HG03457 (cell line): ENCODE measurements around the gene ZNF831.

Experiments used
- ATAC-seq: cut with Tn5 transposase; IDR thresholded peaks from one replicate; pipeline ENCODE4 v1.9.1; 2021; ENCODE audit warnings: moderate number of reproducible peaks; ENCODE audit not compliant: unreplicated experiment

ZNF831 gene

DNA sequence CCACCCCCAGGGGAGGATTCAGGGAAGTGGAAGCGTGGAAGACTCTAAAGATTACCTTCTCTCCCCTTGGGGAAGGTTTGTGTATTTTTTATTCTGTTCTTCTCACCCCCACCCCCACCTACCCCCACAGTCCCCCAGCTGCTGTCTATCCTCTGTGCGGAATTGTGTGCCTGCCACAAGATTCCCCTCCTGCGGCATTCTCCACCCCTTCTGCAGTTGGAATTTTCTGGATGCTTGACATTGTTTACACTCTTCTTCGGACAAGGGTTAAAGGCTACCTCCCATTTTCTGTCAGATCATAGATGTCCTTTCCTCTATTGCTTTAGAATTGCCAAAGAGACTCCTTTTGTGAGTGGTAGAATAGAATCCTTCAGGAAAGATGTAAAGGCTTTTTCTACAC lies 76.4 kb downstream of the ZNF831 start:
- ATAC-seq, result no peak

DNA sequence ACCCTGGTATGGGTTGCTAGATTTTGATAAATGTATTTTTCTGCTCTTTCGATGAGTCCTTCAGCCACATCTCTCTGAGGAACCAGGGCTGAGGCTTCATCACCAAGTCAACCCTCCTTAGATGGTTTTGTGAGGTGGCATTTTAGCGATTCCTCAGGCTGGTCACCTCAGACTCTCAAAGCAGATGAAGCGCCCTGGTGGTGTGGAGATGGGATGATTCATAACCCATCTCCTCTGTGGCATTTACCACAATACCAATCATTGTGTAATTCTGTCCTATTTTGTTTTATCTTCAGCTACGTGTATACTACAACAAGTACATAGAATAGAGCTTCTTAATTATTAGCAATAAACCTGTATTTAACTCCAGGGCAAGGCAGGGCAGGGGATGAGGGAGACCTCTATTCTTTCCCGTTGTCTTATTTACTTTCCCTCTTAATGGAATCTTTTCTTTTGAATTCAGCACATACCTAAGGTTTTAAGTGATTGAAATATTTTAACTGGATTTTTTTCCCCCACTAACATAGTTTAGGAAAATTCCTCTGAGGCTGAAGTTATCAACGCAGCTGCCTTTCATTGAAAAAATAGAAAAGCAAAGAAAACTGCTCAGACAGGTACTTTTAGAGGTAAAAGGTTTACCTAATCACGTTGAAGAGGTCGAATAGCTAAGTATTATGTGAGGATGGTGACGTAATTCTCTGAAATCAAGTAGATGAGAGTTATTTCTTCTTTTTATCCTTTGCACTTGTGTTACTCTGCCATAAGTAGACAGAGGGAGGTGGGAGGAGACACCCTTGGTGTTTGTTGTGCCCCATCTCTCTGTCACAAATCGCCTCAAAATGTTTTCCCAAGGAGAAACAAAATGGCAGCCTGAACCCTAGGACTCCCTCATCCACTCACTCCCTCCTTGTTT lies 79.3 kb downstream of the ZNF831 start:
- ATAC-seq, result no peak

DNA sequence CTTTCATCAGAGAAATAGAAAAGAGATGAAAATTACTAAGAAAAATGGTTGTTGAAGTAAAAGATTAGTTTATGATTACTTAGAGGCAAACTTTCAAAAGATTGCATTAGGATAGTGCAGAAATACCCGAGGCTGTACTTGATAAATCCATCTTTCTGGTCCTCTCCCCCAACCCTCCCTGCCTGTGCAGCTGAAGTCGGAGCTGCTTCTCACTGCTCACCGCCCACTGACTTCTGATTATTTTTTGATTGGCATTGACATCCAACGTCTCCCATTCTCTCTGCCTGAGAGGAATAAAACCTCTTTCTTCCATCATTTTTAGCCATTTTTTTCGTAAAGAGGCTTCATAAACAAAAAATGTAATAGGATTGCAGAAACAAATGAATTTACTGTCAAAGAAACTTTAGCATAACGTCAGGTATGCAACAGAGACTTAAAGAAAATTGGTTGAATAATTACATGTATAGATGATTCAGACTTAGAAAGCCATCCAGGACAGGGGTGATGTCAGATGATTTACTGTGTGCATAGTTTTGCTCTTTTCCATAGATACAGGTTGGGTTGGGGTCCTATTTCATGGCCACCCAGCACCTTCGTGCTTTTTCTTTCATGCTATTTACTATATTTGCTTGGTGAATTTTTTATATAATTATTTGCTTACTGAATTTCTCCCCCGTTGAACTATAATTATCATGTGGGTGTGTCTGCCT lies 83.2 kb downstream of the ZNF831 start:
- no peak for ATAC-seq

DNA sequence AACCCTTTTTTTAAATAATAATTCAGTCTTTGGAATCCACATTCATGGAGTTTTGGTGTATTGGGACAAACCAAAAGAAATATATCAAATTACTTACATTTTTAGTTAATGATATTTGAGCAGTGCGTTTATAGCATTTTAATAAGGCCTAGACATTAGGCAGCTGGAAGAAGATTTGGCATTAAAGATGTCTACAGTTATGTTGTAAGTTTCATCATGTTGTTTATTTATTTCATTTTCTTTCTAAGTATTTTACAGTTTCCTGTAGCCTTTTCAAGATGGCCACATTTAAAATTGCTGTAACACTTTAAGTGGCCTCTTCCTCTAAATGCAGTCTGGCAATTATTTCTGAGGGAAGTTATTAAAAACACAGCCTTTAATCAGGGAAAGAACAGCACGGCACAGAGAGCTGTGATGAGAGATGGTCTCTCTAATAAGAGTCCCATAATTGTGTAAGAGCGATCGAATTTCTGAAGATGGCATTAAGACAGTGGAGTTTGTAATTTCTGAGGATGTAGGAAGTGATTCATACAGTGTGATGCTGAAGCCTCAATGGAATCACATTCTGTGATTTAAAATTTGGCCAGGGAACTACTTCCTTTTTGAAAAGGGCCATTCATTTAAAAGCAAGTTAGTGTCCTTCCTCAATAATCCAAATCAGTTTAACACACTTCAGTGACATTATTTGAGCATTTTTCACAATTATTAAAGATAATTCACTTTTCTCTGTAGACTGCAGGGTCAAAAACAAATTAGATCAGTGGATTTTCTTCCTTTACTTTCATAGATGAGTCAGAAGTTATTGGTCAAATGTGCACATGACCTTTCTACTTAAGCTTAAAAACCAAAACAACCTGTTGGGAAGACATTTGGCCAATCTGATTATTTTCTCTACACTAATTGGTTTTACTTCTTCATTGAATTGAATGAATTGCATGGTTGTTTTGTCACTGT lies 84.4 kb downstream of the ZNF831 start:
- ATAC-seq, result no peak

DNA sequence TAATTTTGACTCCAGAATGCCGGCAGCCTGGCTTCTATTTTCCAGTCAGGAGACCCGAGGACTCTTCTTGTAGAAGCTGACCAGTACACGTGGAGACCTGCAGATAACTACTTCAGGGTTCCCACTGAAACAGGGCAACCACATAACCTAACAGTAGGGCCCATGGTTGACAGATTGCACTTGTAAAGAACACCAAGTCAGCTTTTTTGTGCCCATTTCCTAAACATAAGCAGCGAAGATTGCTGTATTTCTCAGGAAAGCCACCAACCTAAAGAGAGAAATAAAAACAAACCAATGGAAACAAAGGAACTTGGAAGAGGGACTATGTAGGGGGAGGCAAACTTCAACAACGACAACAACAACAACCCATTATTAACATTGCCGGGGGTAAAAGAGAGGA lies 86.7 kb downstream of the ZNF831 start:
- ATAC-seq, result no peak

DNA sequence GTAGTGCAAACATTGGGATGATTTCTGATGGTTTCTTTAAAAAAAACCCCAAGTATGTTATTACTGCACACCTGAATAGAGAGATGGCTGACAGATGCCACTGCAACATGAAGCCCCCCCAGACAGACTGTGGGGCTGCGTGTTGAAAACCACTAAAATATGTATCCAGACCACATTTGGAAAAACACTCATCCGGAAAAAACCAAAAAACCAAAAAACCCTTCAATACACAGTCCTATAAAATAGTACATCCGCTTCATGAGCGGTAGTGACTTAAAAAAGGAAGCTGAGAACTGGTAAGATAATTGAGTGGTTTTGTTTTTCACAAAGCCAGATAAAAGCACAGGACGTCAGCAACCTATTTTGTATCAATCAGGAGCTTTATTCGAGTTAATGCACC lies 89.7 kb downstream of the ZNF831 start:
- ATAC-seq, result no peak

DNA sequence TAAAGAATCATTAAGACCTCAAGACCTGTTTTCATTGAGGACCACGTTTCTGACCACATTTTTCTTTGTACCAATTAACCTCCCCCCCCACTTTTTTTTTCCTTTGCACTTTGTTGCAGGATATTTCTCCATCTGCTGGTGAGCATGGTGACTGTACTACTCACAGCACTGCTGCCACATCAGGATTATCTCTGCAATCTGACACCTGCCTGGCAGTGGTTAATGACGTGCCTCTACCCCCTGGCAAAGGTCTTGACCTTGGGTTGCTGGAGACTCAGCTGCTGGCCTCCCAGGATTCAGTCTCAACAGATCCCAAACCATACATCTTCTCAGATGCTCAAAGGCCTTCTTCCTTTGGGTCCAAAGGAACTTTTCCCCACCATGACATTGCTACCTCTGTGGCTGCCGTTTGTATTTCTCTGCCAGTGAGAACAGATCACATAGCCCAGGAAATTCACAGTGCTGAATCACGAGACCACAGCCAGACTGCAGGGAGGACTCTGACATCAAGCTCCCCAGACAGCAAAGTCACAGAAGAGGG lies 90.2 kb downstream of the ZNF831 start:
- no peak for ATAC-seq

DNA sequence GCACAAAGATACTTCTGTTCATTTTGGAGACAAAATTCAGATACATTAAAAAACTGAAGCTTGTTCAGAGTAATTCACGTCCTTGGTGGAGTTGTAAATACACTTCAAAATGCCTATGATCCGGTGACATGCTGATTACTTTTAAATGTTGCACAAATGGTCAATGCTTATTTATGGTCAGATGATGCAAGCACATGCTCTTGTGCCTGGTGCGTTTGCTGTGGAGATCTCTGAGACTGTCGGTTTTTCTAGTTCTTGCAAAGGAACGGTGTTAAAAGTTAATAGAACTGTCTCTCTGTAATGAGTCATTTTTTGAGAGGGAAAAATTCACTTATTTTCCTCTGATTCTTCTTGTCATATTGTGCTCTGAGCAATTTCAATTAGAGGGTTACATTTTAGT lies 91.6 kb downstream of the ZNF831 start:
- ATAC-seq, result no peak

DNA sequence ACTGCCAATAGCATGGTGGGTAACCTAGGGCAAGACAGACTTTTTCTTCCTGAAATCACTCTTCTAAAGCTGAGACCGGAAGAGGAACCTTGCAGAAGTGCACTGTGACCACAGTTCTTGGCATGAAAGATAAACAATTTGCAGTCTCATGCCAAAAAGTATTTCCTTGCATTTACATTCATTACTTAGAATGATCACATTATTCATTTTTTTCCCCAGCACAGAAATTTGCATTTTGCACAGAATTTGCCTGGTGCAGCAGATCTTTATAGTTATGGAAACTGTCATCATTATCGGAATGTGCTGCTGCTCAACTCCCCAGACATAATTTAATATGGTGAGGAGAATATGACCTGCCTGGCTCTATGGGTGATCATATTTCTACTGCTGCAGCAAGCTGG lies 94.6 kb downstream of the ZNF831 start:
- no peak for ATAC-seq

DNA sequence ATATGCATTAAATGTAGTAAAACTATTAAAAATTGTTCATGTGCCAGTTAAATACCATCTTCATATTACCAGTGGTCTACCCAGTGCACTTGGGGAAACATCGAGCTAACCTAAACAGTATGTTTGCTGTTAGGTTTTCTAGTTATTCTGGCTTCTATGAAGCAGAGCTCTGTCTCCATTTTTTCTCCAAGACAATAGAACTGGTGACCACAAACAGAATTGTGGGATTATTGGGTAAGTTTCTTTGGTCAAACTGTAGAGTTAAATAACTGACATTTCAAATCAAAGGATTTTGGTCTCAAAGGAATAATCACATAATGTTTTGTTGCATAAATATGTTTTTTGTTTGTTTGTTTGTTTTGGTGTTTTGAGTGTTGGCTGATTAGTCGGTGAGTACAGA lies 96.3 kb downstream of the ZNF831 start:
- ATAC-seq, result no peak

DNA sequence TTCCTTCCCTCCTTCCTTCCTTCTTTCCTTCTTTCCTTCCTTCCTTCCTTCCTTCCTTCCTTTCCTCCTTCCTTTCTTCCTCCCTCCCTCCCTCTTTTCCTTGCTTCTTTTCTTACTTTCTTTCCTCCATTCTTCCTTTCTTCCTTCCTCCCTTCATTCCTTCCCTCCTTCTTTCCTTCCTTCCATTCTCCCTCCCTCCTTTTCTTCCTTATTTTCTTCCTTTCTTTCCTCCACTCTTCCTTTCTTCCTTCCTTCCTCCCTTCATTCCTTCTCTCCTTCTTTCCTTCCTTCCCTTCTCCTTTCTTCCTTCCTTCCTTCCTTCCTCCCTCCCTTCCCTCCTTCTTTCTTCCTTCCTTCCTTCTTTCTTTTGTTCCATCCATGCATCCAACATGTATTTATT lies 101.7 kb downstream of the ZNF831 start:
- no peak for ATAC-seq

DNA sequence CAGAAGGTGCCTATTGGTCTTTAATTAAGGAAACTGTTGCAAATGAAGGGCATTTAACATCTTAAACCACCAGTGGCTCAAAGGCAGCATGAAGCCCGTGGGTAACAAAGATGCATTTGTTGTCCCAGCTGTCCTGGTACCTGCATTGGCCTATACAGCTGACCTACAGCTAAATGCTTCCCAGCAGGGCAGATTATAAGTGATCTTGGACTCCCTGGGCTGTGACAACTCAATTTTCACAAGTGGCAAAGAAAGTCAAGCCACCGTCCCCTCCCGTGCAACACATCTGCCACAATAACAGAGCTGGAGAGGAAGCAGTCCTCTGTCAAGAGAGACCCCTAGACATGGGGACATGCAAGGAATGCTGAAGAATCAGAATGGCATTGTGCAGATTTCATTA lies 105.2 kb downstream of the ZNF831 start:
- ATAC-seq, result no peak

DNA sequence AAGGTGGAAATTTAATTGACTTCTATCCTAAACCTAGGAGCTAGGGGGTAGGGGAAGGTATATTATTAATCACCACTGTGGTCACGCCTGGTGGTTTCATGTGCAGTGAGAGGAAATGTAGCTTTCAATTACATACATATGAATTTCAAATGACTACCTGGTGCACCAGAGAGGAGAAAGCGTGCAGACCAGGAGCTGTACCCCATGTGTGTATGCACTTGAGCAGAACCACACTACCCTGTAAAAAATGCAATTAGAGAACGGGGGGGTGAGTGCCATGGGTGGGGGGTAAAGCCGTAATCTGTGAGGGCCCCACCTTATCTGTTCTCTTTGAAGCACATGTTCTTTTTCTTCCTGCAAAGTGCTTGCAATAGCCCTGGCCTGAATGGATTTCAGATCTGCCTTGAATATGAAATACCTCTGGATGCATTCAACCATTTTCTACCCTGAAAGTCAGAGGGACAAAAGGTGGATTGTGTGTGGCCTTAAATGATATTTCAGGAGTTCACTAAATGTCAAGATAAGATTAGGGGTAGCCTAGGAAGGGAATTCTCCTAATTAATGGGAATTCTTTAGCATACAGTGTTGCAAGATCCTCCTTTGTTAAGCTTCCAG lies 105.9 kb downstream of the ZNF831 start:
- ATAC-seq, result no peak

DNA sequence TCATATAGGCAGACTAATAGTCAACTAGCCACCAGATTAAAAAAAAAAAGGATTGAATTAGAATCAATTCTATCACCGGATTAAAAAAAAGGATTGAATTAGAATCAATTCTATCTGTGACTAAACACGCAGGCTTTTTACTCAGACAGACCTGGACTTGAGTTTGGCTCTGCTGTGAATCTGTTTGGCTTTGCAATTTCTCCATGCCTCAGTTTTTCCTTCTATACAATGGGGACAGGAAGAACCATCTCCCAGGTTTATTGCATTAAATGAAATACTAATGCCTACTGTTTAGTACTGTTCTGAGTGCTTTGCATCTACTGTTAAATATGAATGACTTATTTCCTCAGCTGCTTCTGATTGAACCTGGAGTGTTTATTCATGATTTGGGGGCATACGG lies 106.8 kb downstream of the ZNF831 start:
- no peak for ATAC-seq

DNA sequence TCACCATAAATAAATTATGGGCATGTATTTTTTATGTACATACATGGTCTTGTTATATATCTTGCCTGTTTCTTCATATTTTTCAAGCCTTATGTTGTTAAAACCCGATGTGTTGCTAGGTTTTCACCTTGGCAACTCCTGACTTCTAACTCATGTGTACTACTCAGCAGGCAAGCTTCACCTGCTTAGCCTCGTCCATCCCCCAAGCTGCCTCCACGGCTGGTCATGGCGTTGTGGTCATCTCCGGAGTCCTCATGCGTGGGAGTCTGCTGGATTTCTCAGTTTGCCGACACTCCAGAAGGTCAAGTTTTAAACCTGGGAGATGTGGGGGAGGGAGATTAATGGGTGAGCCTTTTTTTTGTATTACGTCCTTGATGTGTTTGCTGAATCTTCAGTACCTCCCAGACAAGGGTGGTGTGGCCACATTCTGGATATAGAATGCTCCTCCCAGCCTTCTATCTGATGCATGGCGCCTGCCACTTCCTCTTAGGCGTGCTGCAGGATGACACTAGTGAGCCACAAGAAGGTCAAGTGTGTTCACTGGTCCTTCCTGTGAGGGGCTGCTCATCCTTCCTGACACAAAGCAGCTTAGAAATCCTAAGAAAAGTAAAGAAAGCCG lies 110.2 kb downstream of the ZNF831 start:
- no peak for ATAC-seq

DNA sequence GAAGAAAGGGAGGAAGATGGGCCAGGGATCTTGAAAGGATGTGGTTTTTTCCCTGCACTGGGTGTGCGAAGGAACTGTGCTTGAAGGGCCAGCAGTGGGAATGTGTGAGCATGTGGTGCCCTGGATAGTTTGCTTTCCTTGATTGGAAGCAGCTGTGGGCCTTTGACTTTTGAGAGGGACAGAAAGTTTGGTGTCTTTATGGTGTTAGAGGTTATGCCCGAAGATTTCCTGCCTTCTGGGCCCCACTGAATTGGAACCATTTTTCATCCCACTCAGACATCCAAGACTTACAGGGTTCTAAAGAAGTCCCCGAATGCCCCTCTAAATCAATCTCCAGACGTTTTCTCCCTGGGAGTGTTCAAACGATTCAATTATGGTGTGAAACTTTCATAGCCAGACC lies 113.3 kb downstream of the ZNF831 start:
- ATAC-seq, result no peak

DNA sequence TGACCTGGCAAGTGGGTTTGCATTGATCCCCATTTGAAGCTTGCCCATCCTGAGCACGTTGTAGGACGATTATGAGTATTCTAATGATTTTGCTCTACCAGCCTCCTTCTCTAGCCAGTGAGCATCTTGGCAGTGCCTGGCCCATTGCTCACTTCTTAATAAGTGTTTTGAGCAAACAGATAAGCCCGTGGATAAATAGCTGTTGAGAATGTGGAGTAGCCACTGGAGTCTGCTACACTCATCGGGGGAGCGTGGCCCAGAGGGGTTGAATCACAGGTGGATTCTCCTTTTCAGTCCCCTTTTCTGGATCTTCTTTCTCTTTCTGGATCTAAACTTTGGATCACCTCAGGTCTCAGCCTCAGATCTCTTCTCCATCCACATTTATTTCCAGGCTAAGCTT lies 120.8 kb downstream of the ZNF831 start:
- ATAC-seq, result no peak

DNA sequence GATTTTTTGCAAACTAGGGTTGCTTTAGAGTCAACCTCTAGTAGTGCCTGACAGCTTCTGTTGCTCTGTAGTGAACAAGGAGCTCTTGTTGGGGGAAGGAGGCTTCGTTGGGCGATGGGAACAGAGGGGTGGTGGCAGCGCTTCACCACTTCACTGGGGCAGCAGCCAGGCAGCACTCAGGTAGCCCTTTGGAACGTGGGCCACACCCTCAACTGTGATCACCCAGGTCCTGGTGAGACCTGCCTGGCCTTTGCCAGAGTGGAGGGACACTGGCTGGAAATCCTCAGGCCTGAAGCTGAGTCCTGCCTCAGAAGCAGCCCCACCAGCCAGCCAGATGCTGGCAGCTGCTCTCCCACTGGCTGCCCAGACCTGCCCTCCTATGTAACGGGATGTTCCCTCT lies 126.4 kb downstream of the ZNF831 start:
- no peak for ATAC-seq

DNA sequence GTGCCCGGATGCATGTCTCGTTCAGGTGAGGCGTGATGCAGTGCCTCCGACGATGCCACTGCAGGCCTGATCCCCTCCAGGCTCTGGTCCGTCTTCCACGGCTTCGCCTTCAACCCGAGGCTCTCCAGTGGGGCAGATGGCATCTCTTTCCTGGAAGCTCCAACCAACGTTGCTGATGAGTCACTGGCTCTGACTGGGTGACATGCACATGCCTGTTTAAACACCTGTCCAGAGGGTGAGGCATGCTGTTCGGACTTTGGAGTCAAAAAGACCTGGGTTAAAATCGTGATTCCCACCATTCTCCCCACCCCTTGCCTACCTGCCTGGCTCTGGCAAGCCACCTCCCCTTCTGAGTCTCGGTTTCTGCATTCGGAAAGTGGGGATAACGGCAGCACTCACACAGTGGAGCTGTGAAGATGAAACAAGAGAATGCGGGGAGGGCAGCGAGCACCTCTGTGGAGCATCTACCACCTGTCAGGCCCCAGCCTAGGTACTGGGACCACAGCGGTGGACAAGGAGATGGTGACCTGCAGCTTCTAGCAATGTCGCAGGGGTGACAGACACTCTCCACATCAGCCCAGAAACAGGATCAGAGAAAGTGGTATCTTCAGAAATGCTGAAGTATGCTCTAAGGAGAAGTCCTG lies 128.2 kb downstream of the ZNF831 start:
- ATAC-seq, result no peak

DNA sequence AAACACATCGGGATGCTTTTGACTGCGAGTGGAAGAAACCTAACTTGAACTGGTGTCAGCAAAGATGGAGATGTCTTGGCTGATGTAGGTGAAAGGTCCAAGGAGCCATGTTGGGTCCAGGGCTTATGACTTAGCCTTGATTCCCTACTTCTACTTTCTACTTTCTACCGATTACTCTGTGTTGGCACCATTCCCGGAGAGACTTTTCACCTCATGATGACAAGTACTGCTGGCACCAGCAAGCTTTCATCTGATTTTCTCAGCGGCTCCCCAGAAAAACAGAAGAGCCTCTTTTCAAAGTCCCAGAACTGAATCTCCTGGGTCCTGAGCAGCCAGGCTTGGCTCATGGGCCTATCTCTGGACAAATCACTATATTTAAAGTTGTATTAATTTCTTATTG lies 131.9 kb downstream of the ZNF831 start:
- no peak for ATAC-seq
